H1 (cell line): ENCODE data around the gene QSOX1. TPM values are rescaled to one million over a fixed set of nuclear protein-coding genes. Genes with fewer than 3 reads are reported as not detected.

ENCODE experiments used
- BCL11A ChIP-seq, 2 experiments: IDR thresholded peaks; one replicate each; pipeline ENCODE4 v1.6.1; 2011; ENCODE audit warnings: low read depth in 2 of 2, low read length in 2 of 2, mild to moderate bottlenecking in 2 of 2
- BRCA1 ChIP-seq: IDR thresholded peaks from 2 replicates; pipeline ENCODE4 v1.6.1; 2012; ENCODE audit warnings: low read depth, low read length, improper control_type of control experiment
- FOSL1 ChIP-seq: IDR thresholded peaks from 2 replicates; pipeline ENCODE4 v1.6.1; 2011; ENCODE audit warnings: mild to moderate bottlenecking, low read depth, low read length, moderate library complexity; ENCODE audit not compliant: insufficient read depth
- GTF2F1 ChIP-seq: IDR thresholded peaks from 2 replicates; pipeline ENCODE4 v1.6.1; 2012; ENCODE audit warnings: low read depth, low read length, improper control_type of control experiment, borderline replicate concordance
- HDAC2 ChIP-seq, 2 experiments: fragments of 300-600 bp in 1 of 2; sonication (generic) in 1 of 2; IDR thresholded peaks; 2 replicates each; pipeline ENCODE4 v1.6.1; 2011 to 2012; ENCODE audit warnings: low read depth in 2 of 2, low read length in 2 of 2, mild to moderate bottlenecking in 2 of 2, moderate library complexity in 2 of 2, borderline replicate concordance in 1 of 2, inconsistent platforms in 1 of 2
- JUN ChIP-seq: IDR thresholded peaks from 2 replicates; pipeline ENCODE4 v1.6.1; 2011; ENCODE audit warnings: low read depth, mild to moderate bottlenecking, improper control_type of control experiment, low read length
- KDM1A ChIP-seq: fragments of 200-600, 300-600 bp; sonication (generic); IDR thresholded peaks from 2 replicates; pipeline ENCODE4 v1.7.1; 2016; ENCODE audit warnings: mild to moderate bottlenecking, low read length, borderline replicate concordance
- KDM5A ChIP-seq: fragments of 200-600 bp; IDR thresholded peaks from 2 replicates; pipeline ENCODE4 v1.7.1; 2012; ENCODE audit warnings: mild to moderate bottlenecking, low read length, inconsistent platforms, mixed read lengths
- NRF1 ChIP-seq: IDR thresholded peaks from 2 replicates; pipeline ENCODE4 v1.6.1; 2011; ENCODE audit warnings: mild to moderate bottlenecking, low read depth, low read length, improper control_type of control experiment
- SAP30 ChIP-seq: fragments of 300-600 bp; sonication (generic); IDR thresholded peaks from 2 replicates; pipeline ENCODE4 v1.7.1; 2012; ENCODE audit warnings: low read length, moderate library complexity, mild to moderate bottlenecking, inconsistent platforms; ENCODE audit not compliant: insufficient read depth, insufficient replicate concordance
- SIX5 ChIP-seq: IDR thresholded peaks from 2 replicates; pipeline ENCODE4 v1.6.1; 2011; ENCODE audit warnings: mild to moderate bottlenecking, low read depth, low read length
- SP1 ChIP-seq: IDR thresholded peaks from 2 replicates; pipeline ENCODE4 v1.6.1; 2011; ENCODE audit warnings: low read depth, low read length
- SP4 ChIP-seq: IDR thresholded peaks from 2 replicates; pipeline ENCODE4 v1.6.1; 2012; ENCODE audit warnings: low read length, inconsistent platforms
- SUZ12 ChIP-seq: fragments of 200-600 bp; sonication (generic); IDR thresholded peaks from 2 replicates; pipeline ENCODE4 v1.6.1; 2012; ENCODE audit warnings: mild to moderate bottlenecking, inconsistent platforms, low read length, moderate library complexity, mixed read lengths
- TAF1 ChIP-seq: IDR thresholded peaks from 2 replicates; pipeline ENCODE4 v1.6.1; 2011; ENCODE audit warnings: mild to moderate bottlenecking, low read depth, low read length
- TAF7 ChIP-seq: optimal IDR thresholded peaks from 2 replicates; pipeline ENCODE3; 2011; ENCODE audit warnings: low read depth, mild to moderate bottlenecking, inconsistent platforms, low read length, moderate library complexity, borderline replicate concordance
- TBP ChIP-seq: IDR thresholded peaks from 2 replicates; pipeline ENCODE4 v1.6.1; 2011; ENCODE audit warnings: low read depth, low read length, improper control_type of control experiment
- TEAD4 ChIP-seq: IDR thresholded peaks from 2 replicates; pipeline ENCODE4 v1.6.1; 2012; ENCODE audit warnings: low read depth, low read length, inconsistent platforms, mixed read lengths
- YY1 ChIP-seq: IDR thresholded peaks from 2 replicates; pipeline ENCODE4 v1.6.1; 2011; ENCODE audit warnings: low read depth, mild to moderate bottlenecking, low read length
- ZNF274 ChIP-seq: IDR thresholded peaks from 2 replicates; pipeline ENCODE4 v1.7.0; 2012; ENCODE audit warnings: low read length, borderline replicate concordance; ENCODE audit errors: extremely low read depth
- polyA plus RNA-seq, 7 experiments: library from polyadenylated mRNA; depleted of rRNA in 3 of 7; stranded (reverse) in 5 of 7; unstranded in 2 of 7; fragments of >200 nt in 5 of 7; fragments of 200-250 nt in 2 of 7; gene quantifications; 1 replicate in 5 of 7; 2 replicates in 1 of 7; 4 replicates in 1 of 7; pipeline versions ENCODE4 v1.2.1 to v1.2.3, GENCODE V29; 2011 to 2013; ENCODE audit warnings: missing spikeins in 2 of 7, mixed read lengths in 2 of 7
- total RNA-seq: library from RNA; stranded (reverse); fragmentation: NEBNext Ultra II Directional; extraction: Animal tissue kit (Norgen Biotek cat#: 25700); gene quantifications from 2 replicates; pipeline ENCODE4 v1.2.1, GENCODE V29; 2021
- TF ChIP-seq, protein P1 (sequence below): IDR thresholded peaks from 2 replicates; pipeline ENCODE4 v1.6.1; 2012; ENCODE audit warnings: inconsistent platforms
- TF ChIP-seq, protein P2 (sequence below): IDR thresholded peaks from 2 replicates; pipeline ENCODE4 v1.6.1; 2011; ENCODE audit warnings: low read depth, mild to moderate bottlenecking, low read length; ENCODE audit not compliant: insufficient read depth
- TF ChIP-seq, protein P3 (sequence below): IDR thresholded peaks from 2 replicates; pipeline ENCODE4 v1.6.1; 2012; ENCODE audit warnings: inconsistent platforms

The QSOX1 gene
- total and polyA plus RNA-seq, 2 of the 8 experiments (the other 6 are each of a cell fraction or from before 2014, with no cell fraction given), result 97.7 to 123 TPM

DNA sequence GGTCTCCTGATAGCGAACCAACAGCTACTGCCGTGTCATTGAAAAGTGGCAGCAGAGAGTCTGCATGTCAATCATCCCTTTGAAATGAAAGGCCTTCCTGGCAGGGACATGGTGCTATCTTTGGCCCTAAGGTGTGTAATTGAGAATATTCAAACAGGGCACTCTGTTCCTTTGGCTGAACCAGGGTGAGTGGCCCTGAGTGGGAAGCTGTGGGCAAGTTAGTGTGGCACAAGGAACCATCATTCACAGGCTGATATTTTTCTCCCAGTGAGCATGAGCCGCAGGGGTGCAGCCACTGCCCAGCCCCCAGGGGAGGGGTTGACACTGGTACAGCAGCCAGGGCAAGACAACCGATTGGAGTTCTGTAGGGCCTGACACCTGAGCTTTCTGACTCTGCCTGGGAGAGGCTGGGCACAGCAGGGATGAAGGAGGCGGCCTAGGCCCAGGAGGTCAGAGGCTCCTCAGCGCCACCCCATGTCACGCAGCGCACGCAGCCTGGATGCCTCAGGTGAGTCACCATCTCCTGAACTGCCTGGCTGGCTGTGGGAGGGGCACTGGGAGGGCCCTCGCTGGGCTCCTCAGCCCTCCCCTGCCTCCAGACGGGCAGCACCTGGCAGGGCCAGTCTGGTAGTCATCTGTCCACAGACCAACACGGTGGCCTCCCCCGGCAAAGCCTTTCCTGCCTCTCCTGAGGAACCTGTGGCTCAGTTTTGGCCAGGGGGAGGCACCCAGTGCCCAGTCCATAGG, 13.2 kb downstream of the QSOX1 start (continued):
- TF ChIP-seq SIX5, result no peak
- TF ChIP-seq SP1, result no peak
- TF ChIP-seq KDM5A, result no peak
- TF ChIP-seq TAF1, result no peak
- 0 out of 2 replicates have a peak, but pooled peaks have one; percentile 18 for TF ChIP-seq TEAD4
- TF ChIP-seq SUZ12, result no peak
- no peak for TF ChIP-seq ZNF274
- TF ChIP-seq HDAC2 (IDR thresholded peaks at IDR 0.05; ENCODE audit: borderline replicate concordance in 1 of 2, low read depth in 2 of 2, low read length in 2 of 2), result no peak
- TF ChIP-seq SP4, result no peak
- no peak for TF ChIP-seq BCL11A (IDR thresholded peaks at IDR 0.05; ENCODE audit: low read depth in 2 of 2, low read length in 2 of 2)
- no peak for TF ChIP-seq YY1
- TF ChIP-seq FOSL1, result no peak
- TF ChIP-seq JUN, result 0 out of 2 replicates have a peak, but pooled peaks have one; percentile 19
- no peak for TF ChIP-seq KDM1A
- no peak; the same call in 1 of the 2 replicates for TF ChIP-seq TBP
- TF ChIP-seq, protein P1, sequence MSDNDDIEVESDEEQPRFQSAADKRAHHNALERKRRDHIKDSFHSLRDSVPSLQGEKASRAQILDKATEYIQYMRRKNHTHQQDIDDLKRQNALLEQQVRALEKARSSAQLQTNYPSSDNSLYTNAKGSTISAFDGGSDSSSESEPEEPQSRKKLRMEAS, result 0 out of 2 replicates have a peak, but pooled peaks have one; percentile 25
- no peak for TF ChIP-seq SAP30
- TF ChIP-seq, protein P2, sequence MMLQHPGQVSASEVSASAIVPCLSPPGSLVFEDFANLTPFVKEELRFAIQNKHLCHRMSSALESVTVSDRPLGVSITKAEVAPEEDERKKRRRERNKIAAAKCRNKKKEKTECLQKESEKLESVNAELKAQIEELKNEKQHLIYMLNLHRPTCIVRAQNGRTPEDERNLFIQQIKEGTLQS, result 0 out of 2 replicates have a peak, but pooled peaks have one; percentile 2
- no peak for TF ChIP-seq NRF1
- no peak for TF ChIP-seq TAF7
- no peak for TF ChIP-seq GTF2F1
- TF ChIP-seq, protein P3, sequence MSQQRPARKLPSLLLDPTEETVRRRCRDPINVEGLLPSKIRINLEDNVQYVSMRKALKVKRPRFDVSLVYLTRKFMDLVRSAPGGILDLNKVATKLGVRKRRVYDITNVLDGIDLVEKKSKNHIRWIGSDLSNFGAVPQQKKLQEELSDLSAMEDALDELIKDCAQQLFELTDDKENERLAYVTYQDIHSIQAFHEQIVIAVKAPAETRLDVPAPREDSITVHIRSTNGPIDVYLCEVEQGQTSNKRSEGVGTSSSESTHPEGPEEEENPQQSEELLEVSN, result no peak
- TF ChIP-seq BRCA1, result no peak
